ENCODE measurements around the gene SPRR1A.
A peak's percentile ranks its signal among the peaks of the same experiment; 100 is the strongest.

Gene SPRR1A

GRCh38 chr1:153030895-153031294 is 47.0 kb downstream of the SPRR1A start, which contains the start of gene SPRR1B:
SPRR1B (plus strand) TSS chr1:153031203; CDS start chr1:153032346, 1,143 bp downstream.
- TF ChIP-seq, protein P1, sequence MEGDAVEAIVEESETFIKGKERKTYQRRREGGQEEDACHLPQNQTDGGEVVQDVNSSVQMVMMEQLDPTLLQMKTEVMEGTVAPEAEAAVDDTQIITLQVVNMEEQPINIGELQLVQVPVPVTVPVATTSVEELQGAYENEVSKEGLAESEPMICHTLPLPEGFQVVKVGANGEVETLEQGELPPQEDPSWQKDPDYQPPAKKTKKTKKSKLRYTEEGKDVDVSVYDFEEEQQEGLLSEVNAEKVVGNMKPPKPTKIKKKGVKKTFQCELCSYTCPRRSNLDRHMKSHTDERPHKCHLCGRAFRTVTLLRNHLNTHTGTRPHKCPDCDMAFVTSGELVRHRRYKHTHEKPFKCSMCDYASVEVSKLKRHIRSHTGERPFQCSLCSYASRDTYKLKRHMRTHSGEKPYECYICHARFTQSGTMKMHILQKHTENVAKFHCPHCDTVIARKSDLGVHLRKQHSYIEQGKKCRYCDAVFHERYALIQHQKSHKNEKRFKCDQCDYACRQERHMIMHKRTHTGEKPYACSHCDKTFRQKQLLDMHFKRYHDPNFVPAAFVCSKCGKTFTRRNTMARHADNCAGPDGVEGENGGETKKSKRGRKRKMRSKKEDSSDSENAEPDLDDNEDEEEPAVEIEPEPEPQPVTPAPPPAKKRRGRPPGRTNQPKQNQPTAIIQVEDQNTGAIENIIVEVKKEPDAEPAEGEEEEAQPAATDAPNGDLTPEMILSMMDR (conservative IDR thresholded peaks at IDR 0.05; ENCODE audit: low read length): no peak
- no peak within 1 kb of the TSS for H3K4me3 ChIP-seq (ENCODE audit: low read length)
- no peak for DNase-seq (ENCODE audit: low read depth)

GRCh38 chr1:153032073-153032472 is 48.2 kb downstream of the SPRR1A start:
- no peak for DNase-seq (ENCODE audit: low read depth)
- no peak overlapping the region for H3K4me3 ChIP-seq (ENCODE audit: low read length)
- TF ChIP-seq, protein P1 (conservative IDR thresholded peaks at IDR 0.05; ENCODE audit: low read length): no peak

DNA sequence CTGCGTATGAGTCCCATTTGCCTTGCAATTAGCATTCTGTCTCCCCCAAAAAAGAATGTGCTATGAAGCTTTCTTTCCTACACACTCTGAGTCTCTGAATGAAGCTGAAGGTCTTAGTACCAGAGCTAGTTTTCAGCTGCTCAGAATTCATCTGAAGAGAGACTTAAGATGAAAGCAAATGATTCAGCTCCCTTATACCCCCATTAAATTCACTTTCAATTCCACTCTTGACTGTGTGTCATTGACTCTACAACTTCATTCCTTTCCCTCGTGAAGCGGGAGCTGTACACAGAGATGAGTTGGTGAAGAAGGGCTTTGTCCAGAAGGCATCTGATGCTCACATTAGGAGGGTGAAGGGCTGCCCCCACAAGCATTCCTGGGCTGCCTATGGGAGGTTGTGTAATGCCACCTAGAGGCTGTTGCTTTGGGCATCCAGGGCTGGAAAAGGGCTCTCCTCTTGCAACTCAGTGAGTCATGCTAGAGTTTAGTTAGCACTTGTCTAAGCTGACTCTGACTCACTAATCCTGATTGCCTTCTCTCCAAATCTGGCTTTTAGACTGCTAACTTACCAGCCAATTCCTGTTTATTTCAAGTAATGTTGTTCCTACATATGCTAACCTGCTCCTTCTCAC is 48.9 kb downstream of the SPRR1A start:
- DNase-seq (ENCODE audit: low read depth): peak; percentile 63
- TF ChIP-seq, protein P1 (conservative IDR thresholded peaks at IDR 0.05; ENCODE audit: low read length): 0 out of 2 replicates have a peak, but pooled peaks have one; percentile 18
- H3K4me3 ChIP-seq (ENCODE audit: low read length): no peak overlapping the region

GRCh38 chr1:153035211-153035610 is 51.3 kb downstream of the SPRR1A start:
- TF ChIP-seq, protein P1 (conservative IDR thresholded peaks at IDR 0.05; ENCODE audit: low read length): no peak
- no peak for DNase-seq (ENCODE audit: low read depth)
- no peak overlapping the region for H3K4me3 ChIP-seq (ENCODE audit: low read length)
